Measurements from ENCODE around the gene MAF.

Gene MAF

GRCh38 chr16:79582789-79583188 lies 17.7 kb downstream of the MAF start:
- TF ChIP-seq POLR2A (IDR thresholded peaks at IDR 0.05; ENCODE audit: low read depth, low read length): no peak
- TF ChIP-seq POLR2AphosphoS5 (IDR thresholded peaks at IDR 0.05; ENCODE audit: low read depth, low read length): no peak
- no peak for TF ChIP-seq TAF1 (IDR thresholded peaks at IDR 0.05; ENCODE audit: borderline replicate concordance, low read depth, low read length)
- DNase-seq (ENCODE audit: insufficient read length): no peak
- FAIRE-seq: no peak

DNA sequence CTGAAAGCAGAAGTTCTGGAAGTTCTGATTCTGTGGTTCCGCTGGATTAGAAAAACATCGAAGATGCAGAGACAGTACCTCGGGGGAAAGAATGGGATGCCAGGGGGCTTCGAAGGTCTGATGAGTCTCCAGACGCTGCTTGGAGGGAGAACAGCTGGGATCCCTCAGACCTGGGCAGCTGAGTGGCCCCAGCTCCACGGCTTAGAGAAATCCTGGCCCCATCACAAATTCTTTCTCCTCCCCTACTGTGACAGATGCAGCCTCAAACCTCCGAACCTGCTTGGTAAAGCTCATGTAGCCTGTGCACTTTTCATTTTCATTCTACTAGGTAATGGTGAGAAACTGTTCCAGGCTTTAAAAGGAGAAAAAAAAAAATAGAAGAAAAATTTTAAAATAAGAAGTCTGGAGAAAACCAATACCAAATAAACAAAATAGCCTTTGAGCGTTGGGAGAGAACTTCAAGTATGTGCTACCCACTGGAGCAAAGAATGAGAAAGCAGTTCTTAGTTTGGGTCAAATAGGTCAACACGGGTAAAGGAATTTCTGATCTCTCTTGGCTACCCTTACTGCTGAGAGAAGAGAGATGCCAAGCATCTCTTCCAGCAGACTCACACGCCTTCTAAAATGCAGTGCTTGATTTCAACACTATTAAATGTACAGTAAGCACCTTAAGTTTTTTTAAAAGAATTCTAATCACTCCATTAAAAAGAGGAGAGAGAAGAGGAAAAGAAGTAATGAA lies 19.9 kb downstream of the MAF start:
- DNase-seq (ENCODE audit: insufficient read length): no peak
- no peak for TF ChIP-seq POLR2AphosphoS5 (IDR thresholded peaks at IDR 0.05; ENCODE audit: low read depth, low read length)
- TF ChIP-seq POLR2A (IDR thresholded peaks at IDR 0.05; ENCODE audit: low read depth, low read length): no peak
- TF ChIP-seq TAF1 (IDR thresholded peaks at IDR 0.05; ENCODE audit: borderline replicate concordance, low read depth, low read length): no peak
- no peak for FAIRE-seq

DNA sequence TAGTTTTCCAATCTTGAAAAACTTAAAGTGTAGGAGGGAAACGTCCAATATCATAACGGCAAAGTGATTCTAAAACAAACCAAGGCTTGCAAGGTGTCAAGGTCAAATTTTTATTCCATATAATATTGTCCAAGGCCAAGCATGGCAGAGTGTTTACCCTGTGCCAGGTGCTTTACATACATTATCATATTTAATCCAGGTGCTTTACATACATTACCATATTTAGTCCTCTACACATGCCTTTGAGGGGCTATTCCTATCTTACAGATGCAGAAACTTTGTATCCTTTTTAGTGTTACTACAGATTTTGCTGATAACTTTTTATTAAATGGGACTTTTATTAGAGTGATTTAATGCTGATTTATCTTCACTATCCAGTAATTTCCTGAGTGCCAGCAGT lies 23.9 kb downstream of the MAF start:
- FAIRE-seq (no peak), DNase-seq (ENCODE audit: insufficient read length) (no peak)
- no peak for TF ChIP-seq POLR2AphosphoS5 (IDR thresholded peaks at IDR 0.05; ENCODE audit: low read depth, low read length)
- no peak for TF ChIP-seq POLR2A (IDR thresholded peaks at IDR 0.05; ENCODE audit: low read depth, low read length)
- TF ChIP-seq TAF1 (IDR thresholded peaks at IDR 0.05; ENCODE audit: borderline replicate concordance, low read depth, low read length): no peak

DNA sequence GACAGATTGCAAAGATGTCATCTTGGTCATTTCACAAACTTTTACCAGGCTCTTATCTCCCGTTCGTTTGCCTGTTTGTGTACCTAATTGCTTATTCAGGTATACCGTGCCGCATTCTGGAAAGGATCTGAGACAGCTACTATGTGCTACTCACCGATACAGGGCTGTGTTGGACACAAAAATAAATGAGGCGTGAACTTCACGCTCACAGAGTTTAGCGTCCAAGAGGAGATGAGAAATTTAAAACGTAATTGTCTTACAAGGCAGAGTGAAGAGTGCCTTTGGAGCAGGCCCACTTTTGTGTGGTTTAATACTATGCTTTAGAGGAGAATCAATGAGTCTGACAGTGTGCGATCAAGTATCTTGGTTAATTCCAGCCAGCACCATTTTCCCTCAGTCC lies 26.7 kb downstream of the MAF start:
- DNase-seq (ENCODE audit: insufficient read length) (no peak), FAIRE-seq (no peak)
- TF ChIP-seq POLR2A (IDR thresholded peaks at IDR 0.05; ENCODE audit: low read depth, low read length) (no peak), TAF1 (IDR thresholded peaks at IDR 0.05; ENCODE audit: borderline replicate concordance, low read depth, low read length) (no peak)

- TF ChIP-seq POLR2A (IDR thresholded peaks at IDR 0.05; ENCODE audit: low read depth, low read length) (no peak), POLR2AphosphoS5 (IDR thresholded peaks at IDR 0.05; ENCODE audit: low read depth, low read length) (no peak), TAF1 (IDR thresholded peaks at IDR 0.05; ENCODE audit: borderline replicate concordance, low read depth, low read length) (no peak)
- FAIRE-seq: no peak
- DNase-seq (ENCODE audit: insufficient read length): no peak
These were observed 27.5 kb downstream of the MAF start for GRCh38 chr16:79573071-79573470.

DNA sequence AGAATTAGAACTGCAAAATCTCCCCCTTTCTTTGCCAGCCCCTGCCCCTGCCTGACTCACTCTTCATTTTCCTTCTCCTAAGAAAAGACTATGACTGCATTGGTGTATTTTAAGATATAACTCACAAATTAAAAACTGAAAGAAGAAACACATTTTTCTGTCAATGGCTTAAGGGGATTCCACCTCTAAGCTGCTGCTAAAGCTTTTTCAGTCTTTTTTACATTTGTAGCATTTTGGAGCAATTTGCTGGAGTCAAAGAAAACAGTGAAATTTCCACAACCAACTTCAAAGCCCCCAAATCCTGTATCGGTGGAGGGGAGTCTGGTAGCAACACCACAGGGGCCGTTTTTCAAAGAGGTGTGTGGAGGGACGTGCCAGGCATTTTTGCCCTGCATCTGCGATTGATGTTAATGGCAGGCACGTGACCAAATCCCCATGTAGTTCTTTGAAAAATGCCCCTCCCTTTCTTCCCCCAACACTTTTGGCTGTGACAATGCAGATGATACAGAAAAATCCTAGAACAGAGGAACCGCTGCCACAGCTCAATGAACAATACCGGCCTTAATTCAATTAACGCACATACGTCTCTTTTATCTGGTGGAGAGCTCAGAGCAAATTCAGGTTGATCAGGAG lies 28.5 kb downstream of the MAF start:
- no peak for FAIRE-seq
- no peak for DNase-seq (ENCODE audit: insufficient read length)
- TF ChIP-seq POLR2AphosphoS5 (IDR thresholded peaks at IDR 0.05; ENCODE audit: low read depth, low read length) (no peak), POLR2A (IDR thresholded peaks at IDR 0.05; ENCODE audit: low read depth, low read length) (no peak), TAF1 (IDR thresholded peaks at IDR 0.05; ENCODE audit: borderline replicate concordance, low read depth, low read length) (no peak)

- DNase-seq (ENCODE audit: insufficient read length) (no peak), FAIRE-seq (no peak)
- no peak for TF ChIP-seq TAF1 (IDR thresholded peaks at IDR 0.05; ENCODE audit: borderline replicate concordance, low read depth, low read length)
- TF ChIP-seq POLR2A (IDR thresholded peaks at IDR 0.05; ENCODE audit: low read depth, low read length): no peak
- no peak for TF ChIP-seq POLR2AphosphoS5 (IDR thresholded peaks at IDR 0.05; ENCODE audit: low read depth, low read length)
These were observed 29.3 kb downstream of the MAF start for GRCh38 chr16:79571065-79571902.

GRCh38 chr16:79564671-79565107 lies 35.8 kb downstream of the MAF start:
- DNase-seq (ENCODE audit: insufficient read length) (no peak), FAIRE-seq (no peak)
- no peak for TF ChIP-seq POLR2AphosphoS5 (IDR thresholded peaks at IDR 0.05; ENCODE audit: low read depth, low read length)
- TF ChIP-seq POLR2A (IDR thresholded peaks at IDR 0.05; ENCODE audit: low read depth, low read length): no peak
- TF ChIP-seq TAF1 (IDR thresholded peaks at IDR 0.05; ENCODE audit: borderline replicate concordance, low read depth, low read length): no peak

DNA sequence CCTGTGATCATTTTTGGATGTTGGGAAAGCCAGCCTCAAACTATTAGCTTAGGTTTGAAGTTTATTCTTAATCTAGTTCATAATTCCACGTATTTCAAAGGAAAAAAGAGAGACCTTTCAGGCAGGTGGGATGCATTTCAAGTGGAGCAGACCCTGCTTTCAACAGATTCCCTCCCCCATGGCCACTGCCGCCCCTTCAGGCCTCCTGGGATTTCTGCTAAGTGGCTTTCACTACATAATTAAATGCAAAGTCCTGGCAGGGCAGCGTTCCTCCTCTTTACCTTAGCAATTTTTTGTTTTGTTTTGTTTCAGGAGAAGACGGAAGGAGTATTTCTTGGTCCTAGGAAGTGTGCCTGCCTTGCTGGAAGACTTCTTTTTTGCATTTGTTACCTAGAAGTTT lies 36.6 kb downstream of the MAF start:
- DNase-seq (ENCODE audit: insufficient read length): no peak
- TF ChIP-seq POLR2AphosphoS5 (IDR thresholded peaks at IDR 0.05; ENCODE audit: low read depth, low read length) (no peak), TAF1 (IDR thresholded peaks at IDR 0.05; ENCODE audit: borderline replicate concordance, low read depth, low read length) (no peak), POLR2A (IDR thresholded peaks at IDR 0.05; ENCODE audit: low read depth, low read length) (no peak)
- no peak for FAIRE-seq

- DNase-seq (ENCODE audit: insufficient read length): no peak
- TF ChIP-seq POLR2AphosphoS5 (IDR thresholded peaks at IDR 0.05; ENCODE audit: low read depth, low read length): no peak
- TF ChIP-seq POLR2A (IDR thresholded peaks at IDR 0.05; ENCODE audit: low read depth, low read length): no peak
- TF ChIP-seq TAF1 (IDR thresholded peaks at IDR 0.05; ENCODE audit: borderline replicate concordance, low read depth, low read length): no peak
- FAIRE-seq: no peak
These were observed 38.2 kb downstream of the MAF start for GRCh38 chr16:79562166-79562823.

DNA sequence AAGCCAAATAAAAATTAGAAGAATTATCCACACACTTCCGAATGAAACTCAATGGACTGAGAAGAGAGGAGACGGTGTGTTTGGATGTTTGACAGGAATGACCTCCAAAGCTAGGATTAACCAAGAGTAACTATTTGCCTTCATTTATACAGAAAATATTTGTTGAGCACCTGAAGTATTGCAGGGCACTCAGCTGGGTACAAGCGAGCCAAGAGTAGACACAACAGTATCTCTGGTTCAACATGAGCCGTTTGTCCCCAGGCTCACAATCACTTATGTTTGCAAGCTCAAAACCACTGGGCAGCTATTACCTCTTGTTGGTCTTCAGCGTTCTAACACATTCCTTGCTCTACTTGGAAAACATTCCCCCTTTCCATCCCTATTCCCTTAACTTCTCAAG lies 38.8 kb downstream of the MAF start:
- no peak for TF ChIP-seq TAF1 (IDR thresholded peaks at IDR 0.05; ENCODE audit: borderline replicate concordance, low read depth, low read length)
- TF ChIP-seq POLR2A (IDR thresholded peaks at IDR 0.05; ENCODE audit: low read depth, low read length): no peak
- TF ChIP-seq POLR2AphosphoS5 (IDR thresholded peaks at IDR 0.05; ENCODE audit: low read depth, low read length): no peak
- no peak for FAIRE-seq
- no peak for DNase-seq (ENCODE audit: insufficient read length)

Measured in GM12892 (cell line).